IPS-15b (cell line): Measurements from ENCODE around the gene LMF1.

ENCODE experiments used
- H3K27me3 ChIP-seq: one replicate; pipeline ENCODE4 v1.6.1; 2013; ENCODE audit warnings: low read length; ENCODE audit not compliant: control insufficient read depth, insufficient read depth
- H3K36me3 ChIP-seq: one replicate; pipeline ENCODE4 v1.6.1; 2013; ENCODE audit warnings: low read length; ENCODE audit not compliant: control insufficient read depth, insufficient read depth
- H3K4me1 ChIP-seq: one replicate; pipeline ENCODE4 v1.6.1; 2013; ENCODE audit warnings: mild to moderate bottlenecking, low read length; ENCODE audit not compliant: control insufficient read depth, insufficient read depth
- H3K4me3 ChIP-seq: one replicate; pipeline ENCODE4 v1.5.1; 2013; ENCODE audit warnings: low read depth, low read length
- H3K9ac ChIP-seq: one replicate; pipeline ENCODE4 v1.6.1; 2013; ENCODE audit warnings: low read depth, mild to moderate bottlenecking, low read length
- H3K9me3 ChIP-seq: one replicate; pipeline ENCODE4 v1.6.1; 2013; ENCODE audit warnings: mild to moderate bottlenecking, low read length; ENCODE audit not compliant: control insufficient read depth, insufficient read depth

The LMF1 gene

GRCh38 chr16:988471-989353, 17.9 kb upstream of the LMF1 start:
- H3K4me1 ChIP-seq: no peaks in the 10 kb centered on the region
- no peak overlapping the region for H3K9ac ChIP-seq
- no peaks in the 10 kb centered on the region for H3K27me3 ChIP-seq
- peaks cover 4% of the 10 kb centered on the region for H3K36me3 ChIP-seq
- no peaks in the 10 kb centered on the region for H3K9me3 ChIP-seq
- no peak overlapping the region for H3K4me3 ChIP-seq

GRCh38 chr16:987906-988305, 17.1 kb upstream of the LMF1 start:
- H3K4me3 ChIP-seq: no peak overlapping the region
- H3K9me3 ChIP-seq: no peaks in the 10 kb centered on the region
- H3K36me3 ChIP-seq: peaks cover 4% of the 10 kb centered on the region
- H3K4me1 ChIP-seq: no peaks in the 10 kb centered on the region
- no peak overlapping the region for H3K9ac ChIP-seq
- peaks cover under 1% of the 10 kb centered on the region for H3K27me3 ChIP-seq

- Histone ChIP-seq H3K4me1 (no peaks in the 10 kb centered on the region), H3K9ac (no peak overlapping the region), H3K4me3 (no peak overlapping the region), H3K9me3 (no peaks in the 10 kb centered on the region), H3K27me3 (peaks cover 7% of the 10 kb centered on the region), H3K36me3 (peaks cover 4% of the 10 kb centered on the region)
These were observed 16.3 kb upstream of the LMF1 start for GRCh38 chr16:986925-987582.

GRCh38 chr16:986411-986810, 15.6 kb upstream of the LMF1 start:
- no peaks in the 10 kb centered on the region for H3K4me1 ChIP-seq
- H3K4me3 ChIP-seq: no peak overlapping the region
- no peaks in the 10 kb centered on the region for H3K9me3 ChIP-seq
- peaks cover 7% of the 10 kb centered on the region for H3K27me3 ChIP-seq
- no peak overlapping the region for H3K9ac ChIP-seq
- peaks cover 4% of the 10 kb centered on the region for H3K36me3 ChIP-seq

GRCh38 chr16:985646-986400, 15.0 kb upstream of the LMF1 start:
- Histone ChIP-seq H3K27me3 (peaks cover 7% of the 10 kb centered on the region), H3K9me3 (no peaks in the 10 kb centered on the region), H3K4me1 (no peaks in the 10 kb centered on the region), H3K36me3 (peaks cover 4% of the 10 kb centered on the region), H3K9ac (no peak overlapping the region), H3K4me3 (no peak overlapping the region)

GRCh38 chr16:984736-985636, 14.2 kb upstream of the LMF1 start:
- Histone ChIP-seq H3K9me3 (no peaks in the 10 kb centered on the region), H3K27me3 (peaks cover 8% of the 10 kb centered on the region), H3K36me3 (peaks cover 4% of the 10 kb centered on the region), H3K4me3 (no peak overlapping the region), H3K4me1 (no peaks in the 10 kb centered on the region), H3K9ac (no peak overlapping the region)

- Histone ChIP-seq H3K27me3 (peaks cover 14% of the 10 kb centered on the region), H3K4me1 (no peaks in the 10 kb centered on the region), H3K4me3 (no peak overlapping the region), H3K9ac (no peak overlapping the region), H3K36me3 (peaks cover 4% of the 10 kb centered on the region), H3K9me3 (no peaks in the 10 kb centered on the region)
These were observed 13.4 kb upstream of the LMF1 start for GRCh38 chr16:984121-984694.

GRCh38 chr16:983044-984030, 12.6 kb upstream of the LMF1 start:
- Histone ChIP-seq H3K27me3 (peaks cover 14% of the 10 kb centered on the region), H3K4me3 (peak overlapping the region; percentile 59), H3K9ac (peak overlapping the region; percentile 47), H3K9me3 (no peaks in the 10 kb centered on the region), H3K36me3 (peaks cover 4% of the 10 kb centered on the region), H3K4me1 (no peaks in the 10 kb centered on the region)

GRCh38 chr16:982145-983043, 11.6 kb upstream of the LMF1 start:
- Histone ChIP-seq H3K4me1 (no peaks in the 10 kb centered on the region), H3K36me3 (peaks cover 4% of the 10 kb centered on the region), H3K27me3 (peaks cover 14% of the 10 kb centered on the region), H3K9me3 (no peaks in the 10 kb centered on the region), H3K4me3 (peak overlapping the region; percentile 59), H3K9ac (peak overlapping the region; percentile 47)
